Measurements from ENCODE around the gene PSME3.
"Not testable (repeated sequence)": the region's sequence is repeated elsewhere in the genome, so short reads cannot be mapped to it uniquely, and the experiment has no call there.

The PSME3 gene

DNA sequence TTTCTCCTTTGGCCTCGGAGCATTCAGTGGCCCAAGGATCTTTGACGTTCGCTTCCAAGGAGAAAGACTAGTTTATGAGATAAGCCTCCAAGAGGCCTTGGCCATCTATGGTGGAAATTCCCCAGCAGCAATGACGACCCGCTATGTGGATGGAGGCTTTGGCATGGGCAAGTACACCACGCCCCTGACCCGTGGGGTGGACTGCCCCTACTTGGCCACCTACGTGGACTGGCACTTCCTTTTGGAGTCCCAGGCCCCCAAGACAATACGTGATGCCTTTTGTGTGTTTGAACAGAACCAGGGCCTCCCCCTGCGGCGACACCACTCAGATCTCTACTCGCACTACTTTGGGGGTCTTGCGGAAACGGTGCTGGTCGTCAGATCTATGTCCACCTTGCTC, 19.2 kb downstream of the PSME3 start:
- H2AFZ ChIP-seq, result no peak overlapping the region
- H3K27me3 ChIP-seq (ENCODE audit: control insufficient read depth, insufficient read depth, low read length), result no peaks in the 10 kb centered on the region
- no peaks in the 10 kb centered on the region for H3K79me2 ChIP-seq
- H3K9me3 ChIP-seq (ENCODE audit: control insufficient read depth, low read length), result no peaks in the 10 kb centered on the region
- TF ChIP-seq, protein P1, sequence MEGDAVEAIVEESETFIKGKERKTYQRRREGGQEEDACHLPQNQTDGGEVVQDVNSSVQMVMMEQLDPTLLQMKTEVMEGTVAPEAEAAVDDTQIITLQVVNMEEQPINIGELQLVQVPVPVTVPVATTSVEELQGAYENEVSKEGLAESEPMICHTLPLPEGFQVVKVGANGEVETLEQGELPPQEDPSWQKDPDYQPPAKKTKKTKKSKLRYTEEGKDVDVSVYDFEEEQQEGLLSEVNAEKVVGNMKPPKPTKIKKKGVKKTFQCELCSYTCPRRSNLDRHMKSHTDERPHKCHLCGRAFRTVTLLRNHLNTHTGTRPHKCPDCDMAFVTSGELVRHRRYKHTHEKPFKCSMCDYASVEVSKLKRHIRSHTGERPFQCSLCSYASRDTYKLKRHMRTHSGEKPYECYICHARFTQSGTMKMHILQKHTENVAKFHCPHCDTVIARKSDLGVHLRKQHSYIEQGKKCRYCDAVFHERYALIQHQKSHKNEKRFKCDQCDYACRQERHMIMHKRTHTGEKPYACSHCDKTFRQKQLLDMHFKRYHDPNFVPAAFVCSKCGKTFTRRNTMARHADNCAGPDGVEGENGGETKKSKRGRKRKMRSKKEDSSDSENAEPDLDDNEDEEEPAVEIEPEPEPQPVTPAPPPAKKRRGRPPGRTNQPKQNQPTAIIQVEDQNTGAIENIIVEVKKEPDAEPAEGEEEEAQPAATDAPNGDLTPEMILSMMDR (IDR thresholded peaks at IDR 0.05), result no peak
- no peak overlapping the region for H3K4me2 ChIP-seq (ENCODE audit: low read length)
- peak overlapping the region; percentile 25 for H3K4me3 ChIP-seq (ENCODE audit: low read depth, low read length)
- H3K36me3 ChIP-seq (ENCODE audit: control insufficient read depth, insufficient read depth, low read length), result no peaks in the 10 kb centered on the region
- no peak overlapping the region for H3K9ac ChIP-seq
- H3K27ac ChIP-seq, result peak overlapping the region; percentile 32
- no peaks in the 10 kb centered on the region for H3K4me1 ChIP-seq

DNA sequence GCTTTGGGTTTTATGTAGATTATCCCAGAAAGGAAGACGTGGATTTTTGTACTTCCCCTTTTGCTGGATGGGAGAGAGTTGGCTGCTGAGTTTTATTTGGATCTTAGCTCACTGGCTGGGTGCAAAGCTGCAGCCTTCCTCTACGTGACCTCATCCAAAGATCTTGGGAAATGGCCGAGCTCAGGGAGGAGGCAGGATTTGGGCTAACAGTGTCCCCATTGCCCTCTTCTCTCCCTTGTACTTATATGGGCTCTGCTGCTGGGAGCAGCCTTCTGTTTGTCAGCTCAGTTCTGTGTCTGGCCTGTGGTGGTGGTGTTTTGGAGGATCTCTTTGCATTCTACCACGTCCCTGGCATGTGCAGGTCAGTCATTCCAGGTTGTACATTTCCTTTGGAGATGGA, 19.8 kb downstream of the PSME3 start:
- no peak overlapping the region for H3K27ac ChIP-seq
- H3K4me1 ChIP-seq, result no peaks in the 10 kb centered on the region
- TF ChIP-seq, protein P1 (IDR thresholded peaks at IDR 0.05), result no peak
- no peaks in the 10 kb centered on the region for H3K36me3 ChIP-seq (ENCODE audit: control insufficient read depth, insufficient read depth, low read length)
- no peak overlapping the region for H2AFZ ChIP-seq
- H3K4me2 ChIP-seq (ENCODE audit: low read length), result peak overlapping the region; percentile 7
- no peak overlapping the region for H3K9ac ChIP-seq
- H3K9me3 ChIP-seq (ENCODE audit: control insufficient read depth, low read length), result no peaks in the 10 kb centered on the region
- H3K79me2 ChIP-seq, result no peaks in the 10 kb centered on the region
- no peaks in the 10 kb centered on the region for H3K27me3 ChIP-seq (ENCODE audit: control insufficient read depth, insufficient read depth, low read length)
- peak overlapping the region; percentile 25 for H3K4me3 ChIP-seq (ENCODE audit: low read depth, low read length)

DNA sequence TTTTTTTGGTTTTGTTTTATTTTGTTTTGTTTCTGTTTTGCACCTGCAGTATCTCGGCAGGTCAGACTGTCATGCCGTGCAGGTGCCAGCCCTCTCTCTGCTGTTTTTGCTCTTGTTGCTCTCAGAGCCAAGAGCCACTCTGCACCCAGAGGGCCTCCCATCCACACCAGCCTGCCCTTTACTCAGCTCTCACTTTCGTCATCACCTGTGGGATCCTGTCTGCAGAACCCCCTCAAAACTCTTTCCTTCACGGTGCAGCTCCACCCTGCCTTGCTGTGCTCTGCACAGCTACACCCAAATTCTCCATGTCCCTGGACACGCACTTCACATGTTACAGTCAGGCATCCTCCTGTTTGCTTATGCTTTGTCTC, 20.4 kb downstream of the PSME3 start:
- TF ChIP-seq, protein P1 (IDR thresholded peaks at IDR 0.05), result no peak
- no peak overlapping the region for H3K4me3 ChIP-seq (ENCODE audit: low read depth, low read length)
- no peak overlapping the region for H3K4me2 ChIP-seq (ENCODE audit: low read length)
- H3K9me3 ChIP-seq (ENCODE audit: control insufficient read depth, low read length), result no peaks in the 10 kb centered on the region
- H3K79me2 ChIP-seq, result no peaks in the 10 kb centered on the region
- H3K36me3 ChIP-seq (ENCODE audit: control insufficient read depth, insufficient read depth, low read length), result no peaks in the 10 kb centered on the region
- H3K27ac ChIP-seq, result no peak overlapping the region
- H3K27me3 ChIP-seq (ENCODE audit: control insufficient read depth, insufficient read depth, low read length), result no peaks in the 10 kb centered on the region
- H3K4me1 ChIP-seq, result no peaks in the 10 kb centered on the region
- no peak overlapping the region for H2AFZ ChIP-seq
- H3K9ac ChIP-seq, result no peak overlapping the region

DNA sequence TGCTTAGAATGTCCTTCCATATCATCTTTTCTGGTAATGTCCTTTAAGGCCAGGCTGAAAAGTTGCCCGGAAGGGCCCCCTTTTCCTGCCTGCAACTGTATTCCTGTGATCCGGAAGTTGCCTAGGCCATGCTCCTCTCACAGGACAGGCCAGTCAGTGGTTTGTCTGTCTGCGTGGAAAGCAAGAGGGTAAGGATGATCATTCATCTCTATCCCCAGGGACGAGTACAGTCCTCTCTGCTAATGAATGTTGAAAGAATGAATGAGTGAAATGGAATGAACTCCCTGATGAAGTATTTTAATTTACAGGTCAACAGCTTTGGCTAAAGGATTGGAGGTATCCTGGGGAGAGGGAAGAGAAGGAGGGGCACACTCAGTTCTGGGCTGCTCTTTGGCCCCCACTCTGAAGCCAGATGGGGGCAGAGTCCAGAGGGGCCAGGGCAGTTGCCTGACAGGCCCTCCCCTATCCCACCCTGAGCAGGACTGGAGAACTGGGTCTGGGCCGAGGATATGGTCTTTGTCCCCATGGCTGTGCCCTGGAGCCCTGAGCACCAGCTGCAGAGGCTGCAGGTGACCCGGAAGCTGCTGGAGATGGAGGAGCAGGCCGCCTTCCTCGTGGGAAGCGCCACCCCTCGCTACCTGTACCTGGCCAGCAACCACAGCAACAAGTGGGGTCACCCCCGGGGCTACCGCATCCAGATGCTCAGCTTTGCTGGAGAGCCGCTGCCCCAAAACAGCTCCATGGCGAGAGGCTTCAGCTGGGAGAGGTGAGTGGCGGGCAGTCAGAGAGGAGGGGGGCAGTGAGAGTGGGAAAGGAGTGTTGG, 21.0 kb downstream of the PSME3 start:
- no peak overlapping the region for H2AFZ ChIP-seq
- TF ChIP-seq, protein P1 (IDR thresholded peaks at IDR 0.05), result no peak
- H3K36me3 ChIP-seq (ENCODE audit: control insufficient read depth, insufficient read depth, low read length), result no peaks in the 10 kb centered on the region
- no peaks in the 10 kb centered on the region for H3K4me1 ChIP-seq
- no peak overlapping the region for H3K4me3 ChIP-seq (ENCODE audit: low read depth, low read length)
- no peak overlapping the region for H3K4me2 ChIP-seq (ENCODE audit: low read length)
- no peak overlapping the region for H3K9ac ChIP-seq
- no peaks in the 10 kb centered on the region for H3K79me2 ChIP-seq
- no peaks in the 10 kb centered on the region for H3K27me3 ChIP-seq (ENCODE audit: control insufficient read depth, insufficient read depth, low read length)
- no peaks in the 10 kb centered on the region for H3K9me3 ChIP-seq (ENCODE audit: control insufficient read depth, low read length)
- H3K27ac ChIP-seq, result no peak overlapping the region

DNA sequence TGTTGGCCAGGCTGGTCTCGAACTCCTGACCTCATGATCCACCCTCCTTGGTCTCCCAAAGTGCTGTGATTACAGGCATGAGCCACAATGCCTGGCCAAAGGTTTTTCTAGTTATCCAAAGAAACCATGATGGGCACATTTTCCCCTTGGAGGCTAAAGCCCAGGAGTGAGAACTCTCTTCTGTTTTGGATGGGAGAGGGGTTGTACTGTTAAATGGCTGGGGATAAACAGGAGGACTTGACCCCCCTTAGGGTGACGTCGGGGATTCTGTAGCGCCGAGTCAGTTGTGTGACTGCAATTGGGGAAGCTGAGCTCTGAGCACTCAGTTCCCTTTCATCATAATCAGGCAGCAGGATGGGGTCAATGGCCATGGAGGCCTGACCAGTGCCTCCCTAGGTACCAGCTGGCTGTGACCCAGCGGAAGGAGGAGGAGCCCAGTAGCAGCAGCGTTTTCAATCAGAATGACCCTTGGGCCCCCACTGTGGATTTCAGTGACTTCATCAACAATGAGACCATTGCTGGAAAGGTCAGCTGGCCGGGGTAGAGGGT, 21.9 kb downstream of the PSME3 start:
- Histone ChIP-seq H3K4me3 (ENCODE audit: low read depth, low read length) (no peak overlapping the region), H3K4me2 (ENCODE audit: low read length) (no peak overlapping the region), H3K4me1 (no peaks in the 10 kb centered on the region), H3K9me3 (ENCODE audit: control insufficient read depth, low read length) (no peaks in the 10 kb centered on the region), H3K36me3 (ENCODE audit: control insufficient read depth, insufficient read depth, low read length) (no peaks in the 10 kb centered on the region), H3K27ac (no peak overlapping the region), H3K27me3 (ENCODE audit: control insufficient read depth, insufficient read depth, low read length) (no peaks in the 10 kb centered on the region), H3K79me2 (no peaks in the 10 kb centered on the region), H2AFZ (no peak overlapping the region), H3K9ac (no peak overlapping the region)
- TF ChIP-seq, protein P1 (IDR thresholded peaks at IDR 0.05), result no peak

DNA sequence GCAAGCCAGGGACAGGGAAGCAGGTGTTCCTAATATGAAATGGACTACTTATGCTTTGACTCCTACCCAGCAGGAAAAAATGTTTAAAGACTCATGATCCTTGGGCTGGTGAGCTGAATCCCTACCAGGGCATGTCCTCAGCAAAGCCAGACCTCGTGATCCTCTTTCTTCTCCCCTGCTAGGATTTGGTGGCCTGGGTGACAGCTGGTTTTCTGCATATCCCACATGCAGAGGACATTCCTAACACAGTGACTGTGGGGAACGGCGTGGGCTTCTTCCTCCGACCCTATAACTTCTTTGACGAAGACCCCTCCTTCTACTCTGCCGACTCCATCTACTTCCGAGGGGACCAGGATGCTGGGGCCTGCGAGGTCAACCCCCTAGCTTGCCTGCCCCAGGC, 22.9 kb downstream of the PSME3 start:
- not testable (repeated sequence) for H3K4me2 ChIP-seq (ENCODE audit: low read length); H3K9ac ChIP-seq; H2AFZ ChIP-seq; H3K36me3 ChIP-seq (ENCODE audit: control insufficient read depth, insufficient read depth, low read length); H3K27ac ChIP-seq; H3K4me1 ChIP-seq; H3K9me3 ChIP-seq (ENCODE audit: control insufficient read depth, low read length); H3K27me3 ChIP-seq (ENCODE audit: control insufficient read depth, insufficient read depth, low read length); H3K4me3 ChIP-seq (ENCODE audit: low read depth, low read length); H3K79me2 ChIP-seq

DNA sequence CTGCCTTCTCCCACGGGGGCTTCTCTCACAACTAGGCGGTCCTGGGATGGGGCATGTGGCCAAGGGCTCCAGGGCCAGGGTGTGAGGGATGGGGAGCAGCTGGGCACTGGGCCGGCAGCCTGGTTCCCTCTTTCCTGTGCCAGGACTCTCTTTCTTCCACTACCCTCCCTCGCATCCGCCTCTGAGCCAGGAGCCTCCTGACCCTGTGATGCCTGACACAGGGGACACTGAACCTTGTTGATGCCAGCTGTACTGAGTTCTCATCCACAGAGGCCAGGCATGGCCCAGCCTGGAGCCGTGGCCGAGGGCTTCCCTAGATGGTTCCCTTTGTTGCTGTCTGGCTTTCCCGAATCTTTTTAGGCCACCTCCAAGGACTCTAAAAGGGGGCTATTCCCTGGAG, 23.3 kb downstream of the PSME3 start:
- not testable (repeated sequence) for H3K79me2 ChIP-seq; H3K27ac ChIP-seq; H2AFZ ChIP-seq; H3K4me2 ChIP-seq (ENCODE audit: low read length); H3K27me3 ChIP-seq (ENCODE audit: control insufficient read depth, insufficient read depth, low read length); H3K9me3 ChIP-seq (ENCODE audit: control insufficient read depth, low read length); H3K36me3 ChIP-seq (ENCODE audit: control insufficient read depth, insufficient read depth, low read length); H3K4me1 ChIP-seq; H3K4me3 ChIP-seq (ENCODE audit: low read depth, low read length); H3K9ac ChIP-seq

Data from parathyroid adenoma (tissue), 2 donors.